Eye (tissue), 1 donor: ENCODE data around the gene TNK1.
A peak's percentile ranks its signal among the peaks of the same experiment; 100 is the strongest.

Experiments used
- DNase-seq: peaks from one replicate; pipeline ENCODE4 v3.0.0-alpha.2; 2015

TNK1 gene

GRCh38 chr17:7437369-7437863 lies 56.5 kb downstream of the TNK1 start:
- DNase-seq: no peak

GRCh38 chr17:7437950-7438614 lies 57.2 kb downstream of the TNK1 start:
- DNase-seq: peak; percentile 79

- DNase-seq: no peak
Measured at GRCh38 chr17:7438656-7439460, 58.0 kb downstream of the TNK1 start.
